ENCODE measurements around the gene WDR37.

The WDR37 gene

DNA sequence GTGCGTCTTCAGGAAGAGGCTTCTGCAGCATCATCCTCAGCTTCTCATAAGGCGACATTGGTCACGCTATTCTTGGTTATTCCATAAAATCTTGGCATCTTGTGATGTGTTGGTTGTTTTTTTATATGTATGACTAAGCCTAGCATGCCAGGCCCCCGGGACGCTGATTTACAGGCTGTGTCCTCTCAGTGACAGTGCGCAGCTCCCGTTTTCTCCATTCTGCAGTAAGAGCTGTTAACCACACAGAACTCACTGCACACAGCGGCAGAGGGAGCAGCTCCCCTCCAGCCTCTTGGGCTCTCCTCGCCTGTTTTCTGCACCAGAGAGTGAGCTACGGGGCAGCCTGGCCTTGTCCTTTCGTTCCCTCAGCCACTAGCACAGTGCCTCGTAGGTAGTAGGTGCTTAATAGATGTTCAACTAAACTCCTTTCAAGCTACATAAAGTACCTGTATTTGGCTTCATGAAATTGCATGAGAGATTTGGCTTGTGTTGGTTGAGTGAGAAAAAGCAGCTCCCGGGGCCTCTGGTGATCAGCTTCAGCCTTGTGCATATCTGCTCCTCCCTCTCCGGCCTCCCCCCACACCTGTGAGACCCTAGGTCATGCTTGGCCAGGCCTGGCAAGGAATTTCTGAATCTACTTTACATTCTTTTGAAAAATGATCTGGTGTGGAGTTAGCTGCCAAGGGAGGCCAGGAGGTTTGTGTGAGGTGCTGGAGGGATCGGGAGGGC is 116.2 kb downstream of the WDR37 start:
- DNase-seq: no peak

DNA sequence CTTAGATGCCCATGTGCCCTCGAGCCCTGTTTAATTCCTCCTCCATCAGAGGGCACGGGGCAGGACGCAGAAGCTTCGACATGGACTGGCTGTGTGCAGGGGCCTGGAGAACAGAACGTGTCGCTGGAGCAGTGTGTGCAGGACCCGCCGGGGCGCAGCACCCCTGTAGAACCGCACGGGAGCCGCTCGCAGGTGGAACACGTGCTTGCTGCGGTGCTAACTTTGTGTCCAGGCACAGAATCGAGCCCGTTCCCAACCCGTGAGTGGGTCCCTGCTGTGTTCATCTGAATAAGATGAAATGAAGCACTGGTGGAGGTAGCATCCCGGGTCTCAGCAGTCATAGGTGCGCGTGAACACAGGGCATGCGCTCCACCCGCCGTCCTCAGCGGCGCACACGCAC is 116.9 kb downstream of the WDR37 start:
- DNase-seq: no peak

DNA sequence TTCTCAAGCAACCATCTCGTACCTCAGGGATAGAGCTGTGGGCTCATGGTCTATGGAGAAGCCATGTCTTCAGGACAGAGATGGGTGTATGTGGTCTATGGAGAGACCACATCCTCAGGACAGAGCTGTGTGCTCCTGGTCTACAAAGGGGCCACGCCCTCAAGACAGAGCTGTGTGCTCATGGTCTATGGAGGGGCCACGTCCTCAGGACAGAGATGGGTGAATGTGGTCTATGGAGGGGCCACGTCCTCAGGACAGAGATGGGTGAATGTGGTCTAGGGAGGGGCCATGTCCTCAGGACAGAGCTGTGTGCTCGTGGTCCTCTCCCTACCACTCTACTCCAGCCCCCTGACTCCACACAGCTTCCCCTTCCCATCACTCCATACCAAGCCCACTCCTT is 117.8 kb downstream of the WDR37 start:
- no peak for DNase-seq

DNA sequence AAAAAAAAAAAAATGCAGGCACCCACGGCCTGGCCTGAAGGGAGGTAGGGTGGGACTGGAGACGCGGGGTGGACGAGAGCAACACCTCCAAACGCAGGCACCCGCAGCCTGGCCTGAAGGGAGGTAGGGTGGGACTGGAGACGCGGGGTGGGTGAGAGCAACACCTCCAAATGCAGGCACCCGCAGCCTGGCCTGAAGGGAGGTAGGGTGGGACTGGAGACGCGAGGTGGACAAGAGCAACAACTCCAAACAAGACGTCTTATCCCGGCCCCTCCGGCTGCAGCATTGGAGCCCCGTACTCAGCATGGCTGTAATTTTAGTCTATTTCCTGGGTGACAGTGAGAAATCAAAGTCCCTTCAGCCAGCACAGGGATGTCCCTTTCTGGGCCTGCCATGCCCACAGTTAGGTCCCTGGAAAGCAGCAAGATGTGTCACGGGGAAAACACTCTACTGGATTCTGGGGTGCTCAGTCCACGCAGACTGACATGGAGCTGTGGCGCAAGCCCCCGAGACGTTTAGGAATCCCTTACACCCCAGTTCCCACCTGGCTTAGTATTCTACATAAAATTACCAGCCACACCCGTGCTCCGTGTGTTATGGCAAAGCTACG is 119.9 kb downstream of the WDR37 start:
- DNase-seq: no peak

DNA sequence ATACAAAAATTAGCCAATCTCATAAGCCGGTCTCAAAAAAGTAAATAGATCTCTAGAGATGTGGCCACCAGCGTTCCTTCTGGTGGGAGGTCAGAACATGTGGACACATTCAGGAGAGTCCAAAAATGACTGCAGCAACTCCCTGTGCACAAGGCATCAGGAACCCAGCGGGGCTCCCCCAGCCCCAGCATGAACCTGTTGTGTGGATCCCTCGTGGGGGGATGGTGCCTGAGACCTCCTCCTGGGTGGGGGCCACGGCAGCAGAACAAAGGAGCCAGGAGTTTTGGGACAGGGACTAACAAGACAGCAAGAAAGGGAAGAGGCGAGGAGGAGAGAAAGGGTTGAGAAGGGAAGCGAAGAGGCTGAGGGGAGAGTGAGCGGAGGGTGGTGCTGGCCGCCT is 121.8 kb downstream of the WDR37 start:
- no peak for DNase-seq

DNA sequence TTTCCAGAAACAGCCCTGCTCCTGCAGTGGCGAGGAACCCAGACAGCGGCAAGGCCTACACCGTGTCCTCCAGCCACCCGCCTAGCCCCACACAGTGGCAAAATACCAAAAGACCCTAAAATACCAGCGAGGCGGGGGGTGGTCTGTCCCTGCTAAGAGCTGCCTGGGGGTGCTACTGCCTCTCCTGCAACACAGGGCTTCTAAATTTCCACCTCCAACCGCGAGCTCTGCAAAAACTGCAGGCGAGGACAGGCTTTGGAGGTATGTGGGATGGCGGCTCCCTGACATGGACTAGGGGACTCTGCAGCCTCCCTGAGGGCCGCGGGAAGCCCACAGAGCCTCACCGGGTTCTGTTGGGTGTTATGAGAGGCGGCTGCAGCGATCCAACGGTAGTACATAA is 122.3 kb downstream of the WDR37 start:
- no peak for DNase-seq

DNA sequence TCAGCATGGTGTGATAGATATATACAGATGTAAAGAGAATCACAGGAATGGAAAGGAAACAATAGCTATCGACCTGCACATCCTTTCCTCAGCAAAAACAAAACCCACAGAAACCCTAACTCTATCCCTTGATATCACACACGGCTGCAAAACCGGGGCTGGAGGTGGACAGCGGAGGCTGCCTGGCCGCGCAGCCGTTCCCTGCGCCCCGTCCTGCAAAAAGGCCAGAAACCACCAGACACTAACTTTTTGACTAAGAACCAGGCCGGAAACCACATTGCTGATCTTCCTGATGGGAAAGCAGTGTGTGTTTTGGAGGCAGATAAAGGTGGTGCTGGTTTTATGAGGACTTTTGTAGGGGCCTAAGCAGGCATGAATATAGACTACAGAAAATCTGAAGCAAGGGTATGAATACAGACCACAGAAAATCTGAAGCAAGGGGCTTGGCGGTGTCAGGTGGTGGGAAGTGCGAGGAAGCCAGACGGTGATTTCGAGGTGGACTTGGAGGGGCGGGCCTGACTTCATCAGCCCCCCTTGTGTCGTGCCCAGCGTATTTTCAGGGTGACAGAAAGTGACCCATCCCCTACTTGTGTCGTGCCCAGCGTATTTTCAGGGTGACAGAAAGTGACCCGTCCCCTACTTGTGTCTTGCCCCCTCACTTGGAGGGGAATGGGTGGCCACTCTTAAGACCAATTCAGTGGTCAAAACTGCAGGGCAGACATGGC is 123.3 kb downstream of the WDR37 start:
- DNase-seq: no peak

DNA sequence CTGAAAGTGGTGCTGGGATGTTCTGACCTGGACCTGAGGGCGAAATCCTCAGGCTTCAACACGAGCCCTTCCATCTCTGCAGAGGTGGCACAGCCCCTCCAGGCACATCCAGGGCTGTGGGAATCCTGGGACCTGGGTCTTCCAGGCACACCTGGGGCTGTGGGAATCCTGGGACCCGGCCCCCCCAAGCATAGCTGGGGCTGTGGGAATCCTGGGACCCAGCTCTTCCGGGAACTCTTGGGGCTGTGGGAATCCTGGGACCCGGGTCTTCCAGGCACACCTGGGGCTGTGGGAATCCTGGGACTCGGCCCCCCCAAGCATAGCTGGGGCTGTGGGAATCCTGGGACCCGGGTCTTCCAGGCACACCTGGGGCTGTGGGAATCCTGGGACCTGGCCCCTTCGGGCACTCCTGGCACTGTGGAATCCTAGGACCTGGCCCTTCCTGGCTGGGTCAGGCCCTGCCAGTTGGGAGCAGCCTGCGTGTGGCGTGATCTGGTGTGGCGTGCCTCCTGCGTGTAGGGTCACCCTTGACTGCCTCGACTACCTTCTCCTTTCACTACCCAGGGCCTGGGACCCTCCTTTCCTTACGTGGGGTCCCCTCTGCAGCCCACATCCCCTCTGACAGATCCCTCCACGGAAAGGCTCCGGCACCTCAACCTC is 124.0 kb downstream of the WDR37 start:
- no peak for DNase-seq

DNA sequence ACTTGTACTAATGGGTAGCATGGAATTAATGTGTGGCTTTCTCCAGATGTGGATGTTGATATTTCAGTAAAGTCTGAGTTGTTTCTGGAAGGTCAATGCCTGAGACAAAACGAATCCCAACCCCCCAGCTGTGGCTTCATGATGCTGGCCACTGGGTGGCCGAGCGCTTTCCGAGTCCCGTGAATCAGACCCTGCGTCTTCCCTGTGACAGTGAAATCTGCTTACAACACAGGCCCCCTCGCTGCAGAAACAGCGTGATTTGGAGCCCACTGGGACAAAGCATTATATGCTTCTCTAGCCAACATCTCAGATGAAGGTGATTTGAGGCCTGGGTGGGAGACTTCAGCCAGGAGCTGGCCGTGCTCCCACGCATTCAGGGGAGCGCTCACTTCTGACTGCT is 124.7 kb downstream of the WDR37 start:
- DNase-seq: no peak

Data from DMS79 (cell line).